Kidney (tissue), 14 donors: ENCODE results near the gene PROC. TPM values are rescaled to one million over a fixed set of nuclear protein-coding genes. Genes with fewer than 3 reads are reported as not detected.

ENCODE experiments used
- DNase-seq, 5 donors: peaks; one replicate each; pipeline ENCODE4 v3.0.0-alpha.2; 2013 to 2020
- FAIRE-seq: peaks from 2 replicates; lab custom pipeline; 2012; peaks lifted over from hg19 to GRCh38; lab: Jason Lieb, UNC
- H3K27ac ChIP-seq, 2 donors: one replicate each; pipeline ENCODE4 v1.7.0; 2013; ENCODE audit warnings: low read depth in 2 of 2, low read length in 2 of 2, inconsistent platforms in 1 of 2
- H3K27me3 ChIP-seq: one replicate; pipeline ENCODE4 v1.7.1; 2013; ENCODE audit warnings: low read length, inconsistent platforms; ENCODE audit not compliant: control insufficient read depth, insufficient read depth
- H3K36me3 ChIP-seq, 3 donors: one replicate each; pipeline versions ENCODE4 v1.7.0 to v1.7.1; 2013; ENCODE audit warnings: low read length in 3 of 3, control low read depth in 1 of 3, inconsistent platforms in 1 of 3; ENCODE audit not compliant: insufficient read depth in 3 of 3, control insufficient read depth in 2 of 3
- H3K4me1 ChIP-seq, 3 donors: one replicate each; pipeline versions ENCODE4 v1.7.0 to v1.7.1; 2013; ENCODE audit warnings: low read length in 3 of 3, inconsistent platforms in 1 of 3, low read depth in 1 of 3; ENCODE audit not compliant: control insufficient read depth in 2 of 3, insufficient read depth in 2 of 3
- H3K4me3 ChIP-seq, 3 donors: one replicate each; pipeline versions ENCODE4 v1.7.0 to v1.8.1; 2013; ENCODE audit warnings: low read length in 3 of 3, control low read depth in 1 of 3, inconsistent platforms in 1 of 3
- H3K9ac ChIP-seq, 3 donors: one replicate each; pipeline versions ENCODE4 v1.7.0 to v1.7.1; 2013; ENCODE audit warnings: low read length in 3 of 3, control low read depth in 1 of 3, inconsistent platforms in 1 of 3
- H3K9me3 ChIP-seq, 3 donors: one replicate each; pipeline versions ENCODE4 v1.7.0 to v1.7.1; 2013; ENCODE audit warnings: low read length in 3 of 3, control low read depth in 1 of 3, inconsistent platforms in 1 of 3; ENCODE audit not compliant: control insufficient read depth in 2 of 3, insufficient read depth in 1 of 3
- CTCF ChIP-seq: IDR thresholded peaks from 3 replicates; pipeline ENCODE4 v1.5.1; 2012; ENCODE audit warnings: mild to moderate bottlenecking, moderate library complexity, borderline replicate concordance; ENCODE audit not compliant: insufficient read depth; ENCODE audit errors: extremely low read depth
- intact Hi-C: fragments of 100-400 bp; cut with DNase I; formaldehyde crosslinking; loops from one replicate; pipeline ENCODE4 v1.11.1; 2022
- polyA plus RNA-seq: library from polyadenylated mRNA; stranded (reverse); fragments of 350-450 nt; fragmentation: Illumina TruSeq; extraction: RNeasy Lipid Tissue Mini Kit (QIAGEN cat#74804); gene quantifications from one replicate; pipeline ENCODE4 v1.2.3, GENCODE V29; 2014; ENCODE audit warnings: low read depth, low replicate concordance; ENCODE audit not compliant: insufficient read depth
- total RNA-seq: library from RNA; stranded (reverse); fragmentation: NEBNext Ultra II Directional; extraction: Animal tissue kit (Norgen Biotek cat#: 25700); gene quantifications from one replicate; pipeline ENCODE4 v1.2.1, GENCODE V29; 2021
- donor health status: control.
- donor health status: control.
- donor health status: control.
- donor health status: control.
- donor health status: control.
- donor health status: DM: yes; HTN: yes; CAD: no.
- donor health status: Normal renal cell carcinoma (clear cell type).

PROC gene
- total and polyA plus RNA-seq, 2 donors from 2014 or later = 5.9 to 51.0 TPM

- peak in 1 of 5 donors; percentile 61 for DNase-seq
- Histone ChIP-seq H3K36me3 (no peaks in the 10 kb centered on the region), H3K9me3 (no peaks in the 10 kb centered on the region), H3K27me3 (no peaks in the 10 kb centered on the region), H3K4me3 (no peak overlapping the region), H3K4me1 (peaks cover 3 to 14% (median 7%) of the 10 kb centered on the region in 3 donors), H3K9ac (peak overlapping the region in 1 of 3 donors; percentile 44), H3K27ac (peak overlapping the region in 1 of 2 donors; percentile 68)
- no peak for TF ChIP-seq CTCF
- intact Hi-C loops = no loop called here
- FAIRE-seq = no peak
These were observed 11.1 kb upstream of the PROC start for GRCh38 chr2:127407091-127407490.

GRCh38 chr2:127407661-127408003 is 10.6 kb upstream of the PROC start:
- peaks cover 3 to 9% (median 7%) of the 10 kb centered on the region in 3 donors for H3K4me1 ChIP-seq
- FAIRE-seq = no peak
- TF ChIP-seq CTCF = no peak
- intact Hi-C loops = no loop called here
- no peak for DNase-seq
- no peaks in the 10 kb centered on the region for H3K36me3 ChIP-seq
- H3K27me3 ChIP-seq = no peaks in the 10 kb centered on the region
- H3K9me3 ChIP-seq = no peaks in the 10 kb centered on the region
- H3K27ac ChIP-seq = peak overlapping the region; percentile 40 to 68
- peak overlapping the region; percentile 26 to 50 (median 36) for H3K4me3 ChIP-seq
- peak overlapping the region in 2 of 3 donors; percentile 44 for H3K9ac ChIP-seq

GRCh38 chr2:127408004-127408806 is 10.0 kb upstream of the PROC start:
- DNase-seq = peak; percentile 90 to 97 (median 92)
- Histone ChIP-seq H3K4me1 (peaks cover 3 to 8% (median 7%) of the 10 kb centered on the region in 3 donors), H3K36me3 (no peaks in the 10 kb centered on the region), H3K9me3 (no peaks in the 10 kb centered on the region), H3K9ac (peak overlapping the region in 1 of 3 donors; percentile 51), H3K27me3 (no peaks in the 10 kb centered on the region), H3K4me3 (peak overlapping the region in 1 of 3 donors; percentile 48), H3K27ac (peak overlapping the region; percentile 83 to 91)
- intact Hi-C loops = no loop called here
- FAIRE-seq = no peak
- no peak for TF ChIP-seq CTCF
